DMS79 (cell line): ENCODE measurements around the gene PTMS.

Source experiments
- DNase-seq: peaks from one replicate; lab custom pipeline; 2025; lab: John Stamatoyannopoulos, UW

Gene PTMS

GRCh38 chr12:6771509-6772330 lies 5.6 kb downstream of the PTMS start:
- no peak for DNase-seq

GRCh38 chr12:6772331-6772695 lies 6.2 kb downstream of the PTMS start, which contains the start of gene LAG3:
TSS of gene LAG3 (plus strand) at chr12:6772520. CDS start at chr12:6772853, 333 bp downstream.
- no peak for DNase-seq

GRCh38 chr12:6772726-6773589 lies 6.8 kb downstream of the PTMS start:
- no peak for DNase-seq

GRCh38 chr12:6773590-6774351 lies 7.6 kb downstream of the PTMS start:
- DNase-seq = no peak

- DNase-seq = no peak
These were observed 8.4 kb downstream of the PTMS start for GRCh38 chr12:6774499-6775062.

DNA sequence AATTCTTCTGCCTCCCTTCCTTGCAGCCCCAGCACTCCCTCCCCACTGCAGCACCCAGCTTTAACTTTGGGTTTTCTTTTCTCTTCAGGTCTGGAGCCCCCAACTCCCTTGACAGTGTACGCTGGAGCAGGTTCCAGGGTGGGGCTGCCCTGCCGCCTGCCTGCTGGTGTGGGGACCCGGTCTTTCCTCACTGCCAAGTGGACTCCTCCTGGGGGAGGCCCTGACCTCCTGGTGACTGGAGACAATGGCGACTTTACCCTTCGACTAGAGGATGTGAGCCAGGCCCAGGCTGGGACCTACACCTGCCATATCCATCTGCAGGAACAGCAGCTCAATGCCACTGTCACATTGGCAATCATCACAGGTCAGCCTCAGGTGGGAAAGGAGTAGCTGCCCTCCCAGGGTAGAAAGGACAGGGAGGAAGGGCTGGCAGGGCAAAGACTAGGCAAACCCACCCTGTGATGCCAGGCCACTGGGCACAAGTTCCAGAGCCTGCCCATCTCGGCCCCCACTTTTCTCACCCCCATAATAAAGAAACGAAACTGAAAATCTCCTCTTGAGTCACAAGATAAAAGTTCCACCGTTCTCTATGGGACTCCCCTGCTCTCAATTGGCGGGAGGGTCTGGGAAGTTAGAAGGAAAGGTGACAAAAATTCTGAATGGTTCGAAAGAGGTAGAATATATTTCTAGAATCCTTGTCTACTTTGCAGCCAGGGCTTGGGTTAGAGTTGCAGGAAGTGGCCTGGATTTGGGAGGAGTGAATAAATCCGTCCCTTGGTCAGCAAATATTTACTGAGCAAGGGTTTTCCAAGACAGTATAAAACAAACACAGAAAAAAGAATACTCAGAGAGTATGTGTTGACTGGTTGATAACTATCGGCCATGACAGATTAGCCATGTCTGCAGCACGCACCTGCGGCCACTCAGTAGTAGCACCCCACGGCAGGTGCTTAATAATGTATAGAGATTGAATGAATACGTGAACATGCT lies 9.3 kb downstream of the PTMS start:
- no peak for DNase-seq

- DNase-seq = no peak
These were observed 11.2 kb downstream of the PTMS start for GRCh38 chr12:6777386-6777785.

GRCh38 chr12:6778217-6778573 lies 12.0 kb downstream of the PTMS start:
- peak; percentile 51 for DNase-seq

- DNase-seq = peak; percentile 92
These were observed 12.7 kb downstream of the PTMS start for GRCh38 chr12:6778574-6779550.

DNA sequence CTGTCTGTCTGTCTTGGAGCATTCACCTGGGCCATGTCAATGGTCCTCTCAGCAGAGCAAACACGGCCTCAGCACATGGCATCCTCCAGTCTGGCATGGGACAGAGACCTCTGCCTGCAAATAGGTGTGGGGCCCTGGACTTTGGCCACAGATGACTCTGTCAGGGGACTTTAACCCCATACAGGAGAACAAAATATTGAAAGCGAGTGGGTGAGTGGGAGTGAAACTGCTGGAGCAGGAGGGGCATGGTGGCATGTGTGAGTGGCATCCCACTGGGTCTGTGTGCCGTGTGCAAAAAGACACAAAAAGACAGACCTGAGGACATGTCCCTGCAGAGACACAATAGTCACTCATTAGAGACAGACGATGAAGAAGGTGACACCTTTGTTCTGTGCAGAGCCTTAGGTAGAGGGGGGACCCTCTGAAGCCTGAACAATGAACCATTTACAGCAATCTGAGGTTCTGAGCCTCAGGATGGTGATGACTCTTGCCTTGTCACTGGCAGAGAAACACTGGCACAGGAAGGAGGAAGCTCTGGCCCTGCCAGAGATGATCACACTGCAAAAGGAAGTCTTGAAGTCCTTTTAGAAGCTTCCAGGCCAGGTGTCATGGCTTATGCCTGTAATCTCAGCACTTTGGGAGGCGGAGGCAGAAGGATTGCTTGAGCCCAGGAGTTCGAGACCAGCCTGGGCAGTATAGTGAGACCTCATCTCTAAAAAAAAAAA lies 13.7 kb downstream of the PTMS start:
- DNase-seq = no peak

- no peak for DNase-seq
These were observed 14.4 kb downstream of the PTMS start for GRCh38 chr12:6780573-6780972.

- no peak for DNase-seq
These were observed 16.0 kb downstream of the PTMS start for GRCh38 chr12:6782119-6782518.

- no peak for DNase-seq
These were observed 16.8 kb downstream of the PTMS start for GRCh38 chr12:6782850-6783566.

- DNase-seq = no peak
These were observed 17.7 kb downstream of the PTMS start for GRCh38 chr12:6783828-6784227.

DNA sequence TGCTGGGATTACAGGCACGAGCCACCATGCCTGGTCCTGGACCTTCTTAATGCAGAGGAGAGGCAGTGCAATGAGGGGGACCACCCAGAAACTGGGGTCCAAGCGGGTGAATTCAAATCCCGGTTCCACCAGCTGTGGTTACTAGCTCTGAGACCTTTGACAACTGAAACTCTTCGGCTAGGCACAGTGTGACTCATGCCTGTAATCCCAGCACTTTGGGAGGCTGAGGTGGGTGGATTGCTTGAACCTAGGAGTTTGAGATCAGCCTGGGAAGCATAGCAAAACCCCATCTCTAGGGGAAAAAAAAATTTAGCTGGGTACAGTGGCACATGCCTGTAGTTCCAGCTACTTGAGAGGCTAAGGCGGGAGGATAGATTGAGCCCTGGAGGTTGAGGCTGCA lies 18.1 kb downstream of the PTMS start:
- DNase-seq = no peak

- DNase-seq = no peak
These were observed 18.6 kb downstream of the PTMS start for GRCh38 chr12:6784761-6785160.

GRCh38 chr12:6786416-6787094 lies 20.4 kb downstream of the PTMS start:
- DNase-seq = no peak

DNA sequence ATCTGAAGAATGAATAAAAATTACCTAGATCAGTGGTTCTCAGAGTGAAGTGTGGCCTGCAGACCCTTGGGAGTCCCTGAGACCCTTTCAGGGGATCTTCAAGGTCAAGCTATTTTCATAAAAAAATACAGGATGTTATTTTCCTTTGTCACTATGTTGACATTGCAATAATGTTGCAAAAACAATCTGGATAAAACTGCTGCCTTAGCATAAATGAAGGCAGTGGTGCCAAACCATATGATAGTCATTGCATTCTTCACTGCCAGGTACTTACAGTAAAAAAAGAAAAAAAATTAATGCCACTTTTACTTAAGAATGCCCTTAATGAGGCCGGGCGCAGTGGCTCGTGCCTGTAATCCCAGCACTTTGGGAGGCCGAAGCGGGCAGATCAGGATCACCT lies 21.1 kb downstream of the PTMS start:
- DNase-seq = no peak
